ENCODE data around the gene ADO. TPM values are rescaled to one million over a fixed set of nuclear protein-coding genes. Genes with fewer than 3 reads are reported as not detected.

The ADO gene
- total and polyA plus RNA-seq, 2 donors (not counting 1 experiment from before 2014, with no cell fraction given) = 13.2 to 20.6 TPM

- no peak for DNase-seq (ENCODE audit: low read depth in 2 of 2)
- Histone ChIP-seq H3K27ac (ENCODE audit: insufficient read depth, low read length) (no peak overlapping the region), H3K4me2 (ENCODE audit: extremely low read depth, insufficient read depth, low read length) (no peak overlapping the region), H2AFZ (ENCODE audit: low read length) (no peak overlapping the region), H4K20me1 (ENCODE audit: control insufficient read depth, extremely low read depth, insufficient read depth, low read length) (no peaks in the 10 kb centered on the region), H3K36me3 (ENCODE audit: control insufficient read depth, insufficient read depth, low read length) (no peaks in the 10 kb centered on the region), H3K4me1 (ENCODE audit: control insufficient read depth, extremely low read depth, insufficient read depth, low read length) (no peaks in the 10 kb centered on the region), H3K9ac (ENCODE audit: insufficient read depth, low read length) (no peak overlapping the region), H3K4me3 (replicated peaks in 1 of 4; ENCODE audit: control extremely low read depth in 1 of 4, insufficient read depth in 1 of 4, low read depth in 3 of 4, low read length in 4 of 4) (no peak overlapping the region), H3K9me3 (ENCODE audit: control insufficient read depth, insufficient read depth, low read depth, low read length) (no peaks in the 10 kb centered on the region), H3K27me3 (ENCODE audit: control insufficient read depth, insufficient read depth, low read length) (no peaks in the 10 kb centered on the region), H3K79me2 (ENCODE audit: control insufficient read depth, insufficient read depth, low read length) (no peaks in the 10 kb centered on the region)
- TF ChIP-seq, protein P1, sequence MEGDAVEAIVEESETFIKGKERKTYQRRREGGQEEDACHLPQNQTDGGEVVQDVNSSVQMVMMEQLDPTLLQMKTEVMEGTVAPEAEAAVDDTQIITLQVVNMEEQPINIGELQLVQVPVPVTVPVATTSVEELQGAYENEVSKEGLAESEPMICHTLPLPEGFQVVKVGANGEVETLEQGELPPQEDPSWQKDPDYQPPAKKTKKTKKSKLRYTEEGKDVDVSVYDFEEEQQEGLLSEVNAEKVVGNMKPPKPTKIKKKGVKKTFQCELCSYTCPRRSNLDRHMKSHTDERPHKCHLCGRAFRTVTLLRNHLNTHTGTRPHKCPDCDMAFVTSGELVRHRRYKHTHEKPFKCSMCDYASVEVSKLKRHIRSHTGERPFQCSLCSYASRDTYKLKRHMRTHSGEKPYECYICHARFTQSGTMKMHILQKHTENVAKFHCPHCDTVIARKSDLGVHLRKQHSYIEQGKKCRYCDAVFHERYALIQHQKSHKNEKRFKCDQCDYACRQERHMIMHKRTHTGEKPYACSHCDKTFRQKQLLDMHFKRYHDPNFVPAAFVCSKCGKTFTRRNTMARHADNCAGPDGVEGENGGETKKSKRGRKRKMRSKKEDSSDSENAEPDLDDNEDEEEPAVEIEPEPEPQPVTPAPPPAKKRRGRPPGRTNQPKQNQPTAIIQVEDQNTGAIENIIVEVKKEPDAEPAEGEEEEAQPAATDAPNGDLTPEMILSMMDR (conservative IDR thresholded peaks at IDR 0.05 in 1 of 2, IDR thresholded peaks at IDR 0.05 in 1 of 2; ENCODE audit: low read depth in 1 of 2, low read length in 2 of 2) = no peak
- TF ChIP-seq EZH2 (IDR thresholded peaks at IDR 0.05; ENCODE audit: low read length, missing control alignments) = no peak
Measured at GRCh38 chr10:62765726-62766125, 38.8 kb upstream of the ADO start.

- Histone ChIP-seq H2AFZ (ENCODE audit: low read length) (no peak overlapping the region), H3K9ac (ENCODE audit: insufficient read depth, low read length) (no peak overlapping the region), H3K4me1 (ENCODE audit: control insufficient read depth, extremely low read depth, insufficient read depth, low read length) (no peaks in the 10 kb centered on the region), H3K27me3 (ENCODE audit: control insufficient read depth, insufficient read depth, low read length) (no peaks in the 10 kb centered on the region), H4K20me1 (ENCODE audit: control insufficient read depth, extremely low read depth, insufficient read depth, low read length) (no peaks in the 10 kb centered on the region), H3K27ac (ENCODE audit: insufficient read depth, low read length) (no peak overlapping the region), H3K4me2 (ENCODE audit: extremely low read depth, insufficient read depth, low read length) (no peak overlapping the region), H3K4me3 (replicated peaks in 1 of 4; ENCODE audit: control extremely low read depth in 1 of 4, insufficient read depth in 1 of 4, low read depth in 3 of 4, low read length in 4 of 4) (no peak overlapping the region), H3K36me3 (ENCODE audit: control insufficient read depth, insufficient read depth, low read length) (no peaks in the 10 kb centered on the region), H3K79me2 (ENCODE audit: control insufficient read depth, insufficient read depth, low read length) (no peaks in the 10 kb centered on the region), H3K9me3 (ENCODE audit: control insufficient read depth, insufficient read depth, low read depth, low read length) (no peaks in the 10 kb centered on the region)
- DNase-seq (ENCODE audit: low read depth in 2 of 2) = no peak
- TF ChIP-seq, protein P1 (conservative IDR thresholded peaks at IDR 0.05 in 1 of 2, IDR thresholded peaks at IDR 0.05 in 1 of 2; ENCODE audit: low read depth in 1 of 2, low read length in 2 of 2) = no peak
- no peak for TF ChIP-seq EZH2 (IDR thresholded peaks at IDR 0.05; ENCODE audit: low read length, missing control alignments)
Measured at GRCh38 chr10:62766386-62766785, 38.1 kb upstream of the ADO start.

- peak; percentile 15 to 27 for DNase-seq (ENCODE audit: low read depth in 2 of 2)
- no peaks in the 10 kb centered on the region for H3K36me3 ChIP-seq (ENCODE audit: control insufficient read depth, insufficient read depth, low read length)
- H2AFZ ChIP-seq (ENCODE audit: low read length) = no peak overlapping the region
- no peak overlapping the region for H3K4me2 ChIP-seq (ENCODE audit: extremely low read depth, insufficient read depth, low read length)
- no peaks in the 10 kb centered on the region for H3K79me2 ChIP-seq (ENCODE audit: control insufficient read depth, insufficient read depth, low read length)
- no peak overlapping the region for H3K4me3 ChIP-seq (replicated peaks in 1 of 4; ENCODE audit: control extremely low read depth in 1 of 4, insufficient read depth in 1 of 4, low read depth in 3 of 4, low read length in 4 of 4)
- no peaks in the 10 kb centered on the region for H4K20me1 ChIP-seq (ENCODE audit: control insufficient read depth, extremely low read depth, insufficient read depth, low read length)
- H3K27ac ChIP-seq (ENCODE audit: insufficient read depth, low read length) = no peak overlapping the region
- H3K9ac ChIP-seq (ENCODE audit: insufficient read depth, low read length) = no peak overlapping the region
- no peaks in the 10 kb centered on the region for H3K27me3 ChIP-seq (ENCODE audit: control insufficient read depth, insufficient read depth, low read length)
- TF ChIP-seq, protein P1 (conservative IDR thresholded peaks at IDR 0.05 in 1 of 2, IDR thresholded peaks at IDR 0.05 in 1 of 2; ENCODE audit: low read depth in 1 of 2, low read length in 2 of 2) = no peak
- TF ChIP-seq EZH2 (IDR thresholded peaks at IDR 0.05; ENCODE audit: low read length, missing control alignments) = no peak
- H3K9me3 ChIP-seq (ENCODE audit: control insufficient read depth, insufficient read depth, low read depth, low read length) = no peaks in the 10 kb centered on the region
- no peaks in the 10 kb centered on the region for H3K4me1 ChIP-seq (ENCODE audit: control insufficient read depth, extremely low read depth, insufficient read depth, low read length)
Measured at GRCh38 chr10:62769574-62770242, 34.8 kb upstream of the ADO start.
